Measurements from ENCODE around the gene UBAP2. TPM values are rescaled to one million over a fixed set of nuclear protein-coding genes. Genes with fewer than 3 reads are reported as not detected.

UBAP2 gene
- total and polyA plus RNA-seq, 2 of the 4 experiments (the other 2 are of a cell fraction) = 12.9 to 25.5 TPM

DNA sequence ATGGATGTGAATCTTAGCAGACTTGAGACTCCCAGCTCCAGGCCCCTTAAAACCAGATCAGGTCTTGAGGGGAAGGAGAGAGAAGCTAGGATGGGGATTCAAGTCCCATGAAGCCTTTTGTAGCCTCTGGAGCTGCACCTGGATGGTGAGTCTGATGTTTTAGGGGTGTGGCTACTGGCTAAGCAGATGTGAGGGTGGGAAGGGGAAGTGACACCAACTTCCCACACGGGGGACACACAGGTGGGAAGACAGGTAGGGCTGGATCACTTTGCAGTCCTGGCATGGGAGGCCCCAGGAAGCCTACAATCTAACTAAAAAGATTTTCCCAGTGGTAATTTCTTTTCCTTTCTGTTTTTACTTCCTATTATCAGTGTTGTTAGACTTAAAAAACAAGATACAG, 38.7 kb upstream of the UBAP2 start:
- H4K8ac ChIP-seq (ENCODE audit: low read depth in 2 of 2, low read length in 2 of 2) = no peak overlapping the region
- dilution Hi-C loops (cut with HindIII; ENCODE audit: low sequenced_read_pairs, unreplicated experiment) = no loop called here
- peaks cover 39% of the 10 kb centered on the region for H3K36me3 ChIP-seq (ENCODE audit: control insufficient read depth, insufficient read depth, low read length)
- DNase-seq (no peak), ATAC-seq (ENCODE audit: low read depth) (no peak)
- intact Hi-C loops (cut with micrococcal nuclease) = no loop called here
- no peak overlapping the region for H3K9ac ChIP-seq (ENCODE audit: low read depth, low read length)
- no peak overlapping the region for H4K5ac ChIP-seq (ENCODE audit: low read depth, low read length)
- no peak overlapping the region for H3K4me3 ChIP-seq (ENCODE audit: insufficient read depth, low read depth, low read length)
- H3K9me3 ChIP-seq (ENCODE audit: control insufficient read depth, insufficient read depth, low read length) = no peaks in the 10 kb centered on the region
- no peak overlapping the region for H2BK20ac ChIP-seq (ENCODE audit: low read depth, low read length)
- H3K56ac ChIP-seq (ENCODE audit: extremely low read depth, insufficient read depth, low read length) = no peak overlapping the region
- H2AK5ac ChIP-seq (ENCODE audit: low read depth, low read length) = no peak overlapping the region
- ChIA-PET POLR2A (ENCODE audit: unreplicated experiment) (no interaction called here), CTCF (interaction anchor here (0.6 kb wide), 1 partner anchor 265 kb away, joined by 6 read pairs; no protein-coding TSS in a partner anchor)
- no CpG with 5 or more reads among the region's 1 CpG for WGBS, 2 experiments (ENCODE audit: extremely low coverage in 2 of 2, insufficient read length in 1 of 2)
- H3K4ac ChIP-seq (ENCODE audit: low read depth, low read length) = no peak overlapping the region
- no peak overlapping the region for H3K4me2 ChIP-seq (ENCODE audit: low read depth, low read length)
- no peak overlapping the region for H2BK5ac ChIP-seq (ENCODE audit: low read depth, low read length, poor library complexity, severe bottlenecking)
- in situ Hi-C loops (cut with MboI; ENCODE audit: low sequenced_read_pairs) = no loop called here
- no peak overlapping the region for H3K23ac ChIP-seq (ENCODE audit: low read depth, low read length)
- TF ChIP-seq NFE2L2 (IDR thresholded peaks at IDR 0.05; ENCODE audit: low read depth, low read length) (no peak), RAD21 (IDR thresholded peaks at IDR 0.05; ENCODE audit: low read length) (no peak), BHLHE40 (IDR thresholded peaks at IDR 0.05; ENCODE audit: low read depth, low read length) (no peak), CEBPB (IDR thresholded peaks at IDR 0.05; ENCODE audit: low read depth, low read length) (no peak), RFX5 (IDR thresholded peaks at IDR 0.05; ENCODE audit: low read depth, low read length) (no peak), ELK1 (IDR thresholded peaks at IDR 0.05; ENCODE audit: borderline replicate concordance, low read depth, low read length) (no peak), CTCF (conservative IDR thresholded peaks at IDR 0.05; ENCODE audit: low read depth, low read length) (no peak), RCOR1 (IDR thresholded peaks at IDR 0.05; ENCODE audit: insufficient replicate concordance, low read length) (no peak), MAZ (IDR thresholded peaks at IDR 0.05; ENCODE audit: borderline replicate concordance, low read depth, low read length) (no peak), FOS (IDR thresholded peaks at IDR 0.05; ENCODE audit: low read depth, low read length) (no peak), MXI1 (IDR thresholded peaks at IDR 0.05; ENCODE audit: borderline replicate concordance, low read depth, low read length) (no peak), CHD1 (IDR thresholded peaks at IDR 0.05; ENCODE audit: low read depth, low read length) (no peak), SMC3 (IDR thresholded peaks at IDR 0.05; ENCODE audit: low read depth, low read length) (no peak), POLR2A (IDR thresholded peaks at IDR 0.05; ENCODE audit: low read depth, low read length) (no peak), MAFK (IDR thresholded peaks at IDR 0.05; ENCODE audit: low read depth, low read length) (no peak)
- TF ChIP-seq, protein P1, sequence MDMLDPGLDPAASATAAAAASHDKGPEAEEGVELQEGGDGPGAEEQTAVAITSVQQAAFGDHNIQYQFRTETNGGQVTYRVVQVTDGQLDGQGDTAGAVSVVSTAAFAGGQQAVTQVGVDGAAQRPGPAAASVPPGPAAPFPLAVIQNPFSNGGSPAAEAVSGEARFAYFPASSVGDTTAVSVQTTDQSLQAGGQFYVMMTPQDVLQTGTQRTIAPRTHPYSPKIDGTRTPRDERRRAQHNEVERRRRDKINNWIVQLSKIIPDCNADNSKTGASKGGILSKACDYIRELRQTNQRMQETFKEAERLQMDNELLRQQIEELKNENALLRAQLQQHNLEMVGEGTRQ (IDR thresholded peaks at IDR 0.05; ENCODE audit: low read depth, low read length) = no peak
- no peak overlapping the region for H4K91ac ChIP-seq (ENCODE audit: insufficient read depth, low read depth, low read length)
- no peaks in the 10 kb centered on the region for H3K27me3 ChIP-seq (ENCODE audit: control insufficient read depth, insufficient read depth, low read length)
- no peak overlapping the region for H3K14ac ChIP-seq (replicated peaks; ENCODE audit: low read depth, low read length)
- no peak overlapping the region for H3K18ac ChIP-seq (ENCODE audit: low read depth, low read length)
- no peak overlapping the region for H2BK120ac ChIP-seq (ENCODE audit: low read depth, low read length)
- H2AK9ac ChIP-seq (replicated peaks; ENCODE audit: low read depth, low read length, poor library complexity) = no peak overlapping the region
- H3K9me1 ChIP-seq (ENCODE audit: insufficient read depth, low read length) = no peaks in the 10 kb centered on the region; the same call in 1 of the 2 replicates
- H3K4me1 ChIP-seq (ENCODE audit: control insufficient read depth, insufficient read depth, low read length) = no peaks in the 10 kb centered on the region
- H3K27ac ChIP-seq (ENCODE audit: insufficient read depth, low read length) = no peak overlapping the region
- BruUV-seq (replicated peaks) = TSS peak; percentile 75
- no peak overlapping the region for H2BK15ac ChIP-seq (ENCODE audit: low read depth, low read length)
- H4K20me1 ChIP-seq (ENCODE audit: insufficient read depth, low read length) = no peaks in the 10 kb centered on the region
- H2AFZ ChIP-seq (replicated peaks; ENCODE audit: low read length, poor library complexity) = no peak overlapping the region
- H3K79me1 ChIP-seq (ENCODE audit: low read depth in 1 of 2, low read length in 2 of 2) = no peaks in the 10 kb centered on the region; a peak in 1 of 4 replicates
